K562 (cell line): ENCODE data around the gene PFKFB2. TPM values are rescaled to one million over a fixed set of nuclear protein-coding genes. Genes with fewer than 3 reads are reported as not detected.

Experiments used
- C11orf30 ChIP-seq: fragments of 450-650 bp; IDR thresholded peaks from 2 replicates; pipeline ENCODE4 v1.6.1; 2016; ENCODE audit warnings: low read depth, mild to moderate bottlenecking
- CTCF ChIP-seq, 3 experiments: IDR thresholded peaks in 2 of 3; conservative IDR thresholded peaks in 1 of 3; 2 replicates each; pipeline ENCODE4 v1.5.1; 2011 to 2012; ENCODE audit warnings: low read length in 3 of 3, mild to moderate bottlenecking in 3 of 3, control low read depth in 2 of 3, improper control_type of control experiment in 1 of 3, inconsistent platforms in 1 of 3, low read depth in 1 of 3, mixed read lengths in 1 of 3, moderate library complexity in 1 of 3; ENCODE audit not compliant: insufficient read depth in 2 of 3
- E2F1 ChIP-seq: sonication (generic); formaldehyde crosslinking; IDR thresholded peaks from 2 replicates; pipeline ENCODE4 v1.8.1; 2023; ENCODE audit warnings: mild to moderate bottlenecking, missing genetic modification reagents, moderate library complexity
- ETV5 ChIP-seq: sonication (generic); formaldehyde crosslinking; IDR thresholded peaks from 2 replicates; pipeline ENCODE4 v1.4.0; 2020; ENCODE audit warnings: low read depth, mild to moderate bottlenecking, missing genetic modification reagents
- FOXK1 ChIP-seq: sonication (generic); formaldehyde crosslinking; IDR thresholded peaks from 2 replicates; pipeline ENCODE4 v1.8.0; 2022; ENCODE audit warnings: missing genetic modification reagents, mild to moderate bottlenecking, borderline replicate concordance
- HIVEP1 ChIP-seq: fragments of 250-450 bp; sonication (Bioruptor Pico); IDR thresholded peaks from 2 replicates; pipeline ENCODE4 v1.4.0; 2020; ENCODE audit warnings: mild to moderate bottlenecking
- KDM1A ChIP-seq, 2 experiments: fragments of 450-650 bp; IDR thresholded peaks; 2 replicates each; pipeline ENCODE4 v1.6.1; 2016; ENCODE audit warnings: mild to moderate bottlenecking in 2 of 2
- KDM2B ChIP-seq: fragments of 250-450 bp; sonication (Bioruptor Pico); IDR thresholded peaks from 2 replicates; pipeline ENCODE4 v1.8.0; 2021; ENCODE audit warnings: mild to moderate bottlenecking, moderate library complexity
- NR1H2 ChIP-seq: sonication (generic); formaldehyde crosslinking; IDR thresholded peaks from 2 replicates; pipeline ENCODE4 v1.4.0; 2020; ENCODE audit warnings: mild to moderate bottlenecking, missing genetic modification reagents
- PHB2 ChIP-seq: fragments of 450-650 bp; IDR thresholded peaks from 2 replicates; pipeline ENCODE4 v1.6.1; 2017; ENCODE audit warnings: low read depth
- POLR2G ChIP-seq: fragments of 200-400 bp; formaldehyde crosslinking; IDR thresholded peaks from 2 replicates; pipeline ENCODE4 v1.6.1; 2017; ENCODE audit warnings: low read depth, mild to moderate bottlenecking, antibody characterized with exemption, low read length, moderate library complexity
- SNIP1 ChIP-seq: fragments of 450-650 bp; IDR thresholded peaks from 2 replicates; pipeline ENCODE4 v1.7.1; 2017; ENCODE audit warnings: low read depth, mild to moderate bottlenecking
- TCF7L2 ChIP-seq: fragments of 150-350 bp; IDR thresholded peaks from 2 replicates; pipeline ENCODE4 v1.6.1; 2016; ENCODE audit warnings: low read depth, mild to moderate bottlenecking, low read length, moderate library complexity
- UBTF ChIP-seq, 2 experiments: IDR thresholded peaks; 2 replicates each; pipeline ENCODE4 v1.6.1; 2012; ENCODE audit warnings: improper control_type of control experiment in 2 of 2, low read depth in 2 of 2, low read length in 2 of 2, borderline replicate concordance in 1 of 2
- ZBTB33 ChIP-seq: sonication (generic); formaldehyde crosslinking; IDR thresholded peaks from 2 replicates; pipeline ENCODE4 v1.8.1; 2023; ENCODE audit warnings: mild to moderate bottlenecking, missing genetic modification reagents
- ZKSCAN8 ChIP-seq: fragments of 200-800 bp; sonication (Bioruptor generic); IDR thresholded peaks from 2 replicates; pipeline ENCODE4 v1.6.1; 2016; ENCODE audit warnings: missing genetic modification characterization, missing compliant biosample characterization
- polyA plus RNA-seq, 8 experiments: library from polyadenylated mRNA; depleted of rRNA in 4 of 8; stranded (reverse) in 5 of 8; unstranded in 3 of 8; fragments of >200 nt; fragmentation: Nextera tagmentation in 2 of 8; fragmentation: Illumina TruSeq in 1 of 8; extraction: Ambion mirVana in 2 of 8; extraction: Trizol in 1 of 8; gene quantifications; 2 replicates each; pipeline versions ENCODE4 v1.2.1 to v1.2.3, GENCODE V29; 2011 to 2014; ENCODE audit warnings: inconsistent platforms in 1 of 8, missing spikeins in 1 of 8
- total RNA-seq, 7 experiments: library from RNA; depleted of rRNA in 6 of 7; stranded (reverse); fragments of >200 nt in 6 of 7; fragmentation: Illumina TruSeq in 2 of 7; extraction: Trizol in 2 of 7; gene quantifications; 2 replicates each; pipeline versions ENCODE4 v1.2.1 to v1.2.3, GENCODE V29; 2011 to 2021; ENCODE audit warnings: low replicate concordance in 1 of 7
- TF ChIP-seq, protein P1 (sequence below): IDR thresholded peaks from 2 replicates; pipeline ENCODE4 v1.6.1; 2012; ENCODE audit warnings: low read depth, low read length, improper control_type of control experiment, borderline replicate concordance

The PFKFB2 gene
- total and polyA plus RNA-seq, 9 of the 15 experiments (the other 6 are each of a cell fraction or from before 2014, with no cell fraction given) = 6.9 to 26.0 (median 16.4) TPM

DNA sequence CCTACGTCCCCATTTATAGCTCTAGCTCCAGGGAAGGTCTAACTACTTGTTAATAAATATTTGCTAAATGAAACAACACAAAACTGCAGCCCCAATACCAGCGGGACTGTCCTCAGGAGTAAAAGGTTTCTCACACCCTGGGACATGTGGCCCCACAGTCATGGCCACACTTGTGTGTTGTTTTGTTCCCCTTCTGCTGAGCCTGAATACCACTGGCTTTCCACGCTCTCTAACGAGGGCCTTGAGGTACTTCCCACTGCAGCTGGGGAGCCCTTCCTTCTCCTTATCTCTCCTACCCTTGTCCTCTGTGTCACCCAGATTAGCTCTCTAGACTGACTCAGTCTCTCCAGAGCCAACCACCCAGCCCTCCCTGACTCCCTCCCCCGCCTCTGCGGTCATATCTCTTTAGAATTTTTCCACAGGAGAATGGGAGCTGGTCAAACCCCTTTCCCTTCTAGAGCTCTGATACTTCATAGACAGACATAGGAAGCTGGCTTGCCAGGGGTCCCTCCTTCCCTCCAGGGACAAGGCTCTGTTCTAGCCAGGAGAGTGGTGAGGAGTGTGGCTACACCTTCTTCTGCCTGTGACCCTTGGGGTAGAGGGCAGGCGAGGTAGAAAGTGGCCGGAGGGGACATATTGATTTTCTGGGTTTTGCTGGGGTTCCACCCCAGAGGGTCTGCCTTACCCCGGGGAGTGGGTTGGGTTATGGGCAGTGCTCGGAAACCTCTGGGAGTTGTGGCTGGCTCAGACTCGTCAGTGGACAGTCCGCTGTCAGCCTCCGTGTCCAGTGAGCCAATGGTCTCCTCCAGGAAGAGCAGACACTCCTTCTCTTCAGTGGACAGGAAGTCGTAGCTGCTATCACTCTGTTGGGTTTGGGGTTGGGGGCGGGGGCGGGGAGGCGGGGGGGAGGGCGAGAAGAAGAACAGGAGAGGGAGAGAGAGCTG lies 28.6 kb upstream of the PFKFB2 start (continued):
- TF ChIP-seq CTCF (IDR thresholded peaks at IDR 0.05 in 2 of 3, conservative IDR thresholded peaks at IDR 0.05 in 1 of 3; ENCODE audit: insufficient read depth in 2 of 3, low read depth in 1 of 3, low read length in 3 of 3) = 0 out of 6 replicates have a peak, but pooled peaks of 1 of the 3 experiments have one; percentile 0
- TF ChIP-seq E2F1 (CRISPR knock-in tag) = peak; percentile 51; the same call in 1 of the 2 replicates
- peak; percentile 57 to 91; a peak in 2 of 4 replicates for TF ChIP-seq UBTF (IDR thresholded peaks at IDR 0.05; ENCODE audit: borderline replicate concordance in 1 of 2, low read depth in 2 of 2, low read length in 2 of 2)
- TF ChIP-seq FOXK1 (CRISPR knock-in tag) = peak; percentile 85; the same call in 1 of the 2 replicates
- TF ChIP-seq SNIP1 = no peak
- TF ChIP-seq ZBTB33 (CRISPR knock-in tag) = peak; percentile 67
- TF ChIP-seq ZKSCAN8 (CRISPR knock-in tag) = peak; percentile 94
- peak; percentile 81 for TF ChIP-seq ETV5 (CRISPR knock-in tag)
- TF ChIP-seq POLR2G = peak; percentile 80
- TF ChIP-seq TCF7L2 = 0 out of 2 replicates have a peak, but pooled peaks have one; percentile 14
- peak; percentile 99 for TF ChIP-seq PHB2
- no peak for TF ChIP-seq NR1H2 (CRISPR knock-in tag)
- TF ChIP-seq, protein P1, sequence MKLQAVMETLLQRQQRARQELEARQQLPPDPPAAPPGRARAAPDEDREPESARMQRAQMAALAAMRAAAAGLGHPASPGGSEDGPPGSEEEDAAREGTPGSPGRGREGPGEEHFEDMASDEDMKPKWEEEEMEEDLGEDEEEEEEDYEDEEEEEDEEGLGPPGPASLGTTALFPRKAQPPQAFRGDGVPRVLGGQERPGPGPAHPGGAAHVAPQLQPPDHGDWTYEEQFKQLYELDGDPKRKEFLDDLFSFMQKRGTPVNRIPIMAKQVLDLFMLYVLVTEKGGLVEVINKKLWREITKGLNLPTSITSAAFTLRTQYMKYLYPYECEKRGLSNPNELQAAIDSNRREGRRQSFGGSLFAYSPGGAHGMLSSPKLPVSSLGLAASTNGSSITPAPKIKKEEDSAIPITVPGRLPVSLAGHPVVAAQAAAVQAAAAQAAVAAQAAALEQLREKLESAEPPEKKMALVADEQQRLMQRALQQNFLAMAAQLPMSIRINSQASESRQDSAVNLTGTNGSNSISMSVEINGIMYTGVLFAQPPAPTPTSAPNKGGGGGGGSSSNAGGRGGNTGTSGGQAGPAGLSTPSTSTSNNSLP = no peak
- peak; percentile 98 for TF ChIP-seq KDM2B (CRISPR knock-in tag)
- no peak; the same call in 1 of the 2 replicates for TF ChIP-seq C11orf30
- TF ChIP-seq KDM1A (IDR thresholded peaks at IDR 0.05) = peak; percentile 92 to 96
- peak; percentile 97 for TF ChIP-seq HIVEP1 (CRISPR knock-in tag)
